HEK293 (cell line): ENCODE measurements around the gene ARMC2.

Experiments
- CTCF ChIA-PET: fragments of 350-600 bp; formaldehyde crosslinking; extraction: SDS; loops from one replicate; lab custom pipeline; 2021; ENCODE audit warnings: antibody characterized with exemption; lab: Yijun Ruan, JAX
- POLR2A ChIA-PET: fragments of 300-600 bp; formaldehyde crosslinking; extraction: SDS; loops from one replicate; lab custom pipeline; 2020; ENCODE audit warnings: antibody characterized with exemption, inconsistent platforms; lab: Yijun Ruan, JAX
- H3K27ac ChIP-seq: fragments of 200-500 bp; sonication (Bioruptor generic); 2 replicates; pipeline ENCODE4 v1.5.1; 2014; ENCODE audit warnings: low read depth, low read length, control low read depth, inconsistent platforms; ENCODE audit errors: extremely low read depth
- H3K36me3 ChIP-seq, 2 experiments: fragments of 200-500 bp in 1 of 2; sonication (Bioruptor generic) in 1 of 2; 1 replicate in 1 of 2; 2 replicates in 1 of 2; pipeline ENCODE4 v1.5.1; 2014 to 2017; ENCODE audit warnings: inconsistent platforms in 2 of 2, low read length in 2 of 2; ENCODE audit not compliant: control insufficient read depth in 2 of 2, insufficient read depth in 1 of 2
- H3K4me1 ChIP-seq: fragments of 200-500 bp; sonication (Bioruptor generic); 2 replicates; pipeline ENCODE4 v1.5.1; 2014; ENCODE audit warnings: mild to moderate bottlenecking, low read length, inconsistent platforms; ENCODE audit not compliant: control insufficient read depth, insufficient read depth
- H3K4me3 ChIP-seq: 2 replicates; pipeline ENCODE4 v1.5.1; 2011; ENCODE audit warnings: low read depth, mild to moderate bottlenecking, control low read depth, low read length, moderate library complexity
- H3K9me3 ChIP-seq: fragments of 200-500 bp; sonication (Bioruptor generic); 2 replicates; pipeline ENCODE4 v1.5.1; 2014; ENCODE audit warnings: low read depth, low read length, inconsistent platforms; ENCODE audit not compliant: control insufficient read depth, insufficient read depth
- GFI1B ChIP-seq: fragments of 450-650 bp; formaldehyde crosslinking; IDR thresholded peaks from 2 replicates; pipeline ENCODE4 v1.5.1; 2016; ENCODE audit warnings: missing biosample characterization, missing genetic modification characterization
- HIC1 ChIP-seq: fragments of 450-650 bp; formaldehyde crosslinking; IDR thresholded peaks from 2 replicates; pipeline ENCODE4 v1.5.1; 2016; ENCODE audit warnings: missing biosample characterization, missing genetic modification characterization
- KLF1 ChIP-seq: fragments of 450-650 bp; formaldehyde crosslinking; IDR thresholded peaks from 2 replicates; pipeline ENCODE4 v1.5.1; 2016; ENCODE audit warnings: missing biosample characterization, missing genetic modification characterization
- KLF7 ChIP-seq: fragments of 450-650 bp; formaldehyde crosslinking; IDR thresholded peaks from 2 replicates; pipeline ENCODE4 v1.5.1; 2016; ENCODE audit warnings: missing biosample characterization, missing genetic modification characterization, borderline replicate concordance
- ZBTB11 ChIP-seq: fragments of 450-650 bp; formaldehyde crosslinking; conservative IDR thresholded peaks from 2 replicates; pipeline ENCODE4 v1.5.1; 2016; ENCODE audit warnings: low read depth, missing biosample characterization, missing genetic modification characterization
- ZBTB17 ChIP-seq: fragments of 450-650 bp; formaldehyde crosslinking; IDR thresholded peaks from 2 replicates; pipeline ENCODE4 v1.5.1; 2016; ENCODE audit warnings: missing biosample characterization, missing genetic modification characterization
- ZBTB44 ChIP-seq: fragments of 450-650 bp; IDR thresholded peaks from 2 replicates; pipeline ENCODE4 v1.5.1; 2018; ENCODE audit warnings: missing biosample characterization, mild to moderate bottlenecking, missing genetic modification characterization
- ZIC2 ChIP-seq: fragments of 450-650 bp; formaldehyde crosslinking; IDR thresholded peaks from 2 replicates; pipeline ENCODE4 v1.5.1; 2016; ENCODE audit warnings: missing biosample characterization, missing genetic modification characterization
- ZNF169 ChIP-seq: fragments of 450-650 bp; formaldehyde crosslinking; IDR thresholded peaks from 2 replicates; pipeline ENCODE4 v1.5.1; 2016; ENCODE audit warnings: missing biosample characterization, missing genetic modification characterization
- ZNF341 ChIP-seq: fragments of 450-650 bp; formaldehyde crosslinking; IDR thresholded peaks from 2 replicates; pipeline ENCODE4; 2016; ENCODE audit warnings: low read depth, missing biosample characterization, missing genetic modification characterization
- ZNF548 ChIP-seq: fragments of 450-650 bp; formaldehyde crosslinking; IDR thresholded peaks from 2 replicates; pipeline ENCODE4 v1.5.1; 2016; ENCODE audit warnings: missing biosample characterization, missing genetic modification characterization
- ZNF639 ChIP-seq: fragments of 450-650 bp; formaldehyde crosslinking; IDR thresholded peaks from 2 replicates; pipeline ENCODE4 v1.5.1; 2016; ENCODE audit warnings: missing biosample characterization, missing genetic modification characterization
- ZNF792 ChIP-seq: fragments of 450-650 bp; formaldehyde crosslinking; IDR thresholded peaks from 2 replicates; pipeline ENCODE4 v1.5.1; 2016; ENCODE audit warnings: missing biosample characterization, missing genetic modification characterization
- ZSCAN16 ChIP-seq: fragments of 450-650 bp; formaldehyde crosslinking; IDR thresholded peaks from 2 replicates; pipeline ENCODE4 v1.5.1; 2016; ENCODE audit warnings: missing biosample characterization, missing genetic modification characterization

The ARMC2 gene

GRCh38 chr6:108915258-108915657, 67.0 kb downstream of the ARMC2 start:
- CTCF ChIA-PET = interaction anchor here (0.6 to 4.0 kb wide), 15 partner anchors 8 to 512 kb away, joined by 3 to 33 read pairs (median 5); no protein-coding TSS in a partner anchor
- Histone ChIP-seq H3K4me1 (no peaks in the 10 kb centered on the region), H3K9me3 (no peaks in the 10 kb centered on the region), H3K36me3 (no peaks in the 10 kb centered on the region), H3K4me3 (no peak overlapping the region), H3K27ac (no peak overlapping the region)
- POLR2A ChIA-PET = no interaction called here
- TF ChIP-seq HIC1 (tag by site-specific recombination) = no peak
- TF ChIP-seq ZNF169 (tag by site-specific recombination) = no peak
- no peak for TF ChIP-seq ZNF639 (tag by site-specific recombination)
- no peak for TF ChIP-seq ZNF548 (tag by site-specific recombination)
- TF ChIP-seq ZIC2 (tag by site-specific recombination) = no peak
- TF ChIP-seq ZNF792 (tag by site-specific recombination) = no peak
- TF ChIP-seq ZBTB44 (tag by site-specific recombination) = no peak

- Histone ChIP-seq H3K4me3 (no peak overlapping the region), H3K27ac (no peak overlapping the region), H3K4me1 (no peaks in the 10 kb centered on the region)
- POLR2A ChIA-PET = no interaction called here
- TF ChIP-seq KLF7 (no peak), ZNF792 (tag by site-specific recombination) (no peak), ZBTB11 (tag by site-specific recombination) (no peak), ZBTB17 (tag by site-specific recombination) (no peak), GFI1B (tag by site-specific recombination) (no peak), ZNF341 (tag by site-specific recombination) (no peak), KLF1 (tag by site-specific recombination) (no peak), ZSCAN16 (no peak)
- TF ChIP-seq, all 188 proteins: peak for 0
- H3K9me3 ChIP-seq = no peaks in the 10 kb centered on the region
- CTCF ChIA-PET = interaction anchor here (0.7 to 4.0 kb wide), 9 partner anchors 8 to 158 kb away, joined by 3 to 33 read pairs (median 4); no protein-coding TSS in a partner anchor
- no peaks in the 10 kb centered on the region for H3K36me3 ChIP-seq
Observed at GRCh38 chr6:108916026-108916686, 67.9 kb downstream of the ARMC2 start.
